NCI-H1436 (cell line): ENCODE results near the gene KCNAB1.
"Not testable (repeated sequence)": the region's sequence is repeated elsewhere in the genome, so short reads cannot be mapped to it uniquely, and the experiment has no call there.

Experiments
- DNase-seq: peaks from one replicate; lab custom pipeline; 2025; lab: John Stamatoyannopoulos, UW

KCNAB1 gene

GRCh38 chr3:156222381-156222780 is 102.0 kb downstream of the KCNAB1 start:
- DNase-seq, result not testable (repeated sequence)

DNA sequence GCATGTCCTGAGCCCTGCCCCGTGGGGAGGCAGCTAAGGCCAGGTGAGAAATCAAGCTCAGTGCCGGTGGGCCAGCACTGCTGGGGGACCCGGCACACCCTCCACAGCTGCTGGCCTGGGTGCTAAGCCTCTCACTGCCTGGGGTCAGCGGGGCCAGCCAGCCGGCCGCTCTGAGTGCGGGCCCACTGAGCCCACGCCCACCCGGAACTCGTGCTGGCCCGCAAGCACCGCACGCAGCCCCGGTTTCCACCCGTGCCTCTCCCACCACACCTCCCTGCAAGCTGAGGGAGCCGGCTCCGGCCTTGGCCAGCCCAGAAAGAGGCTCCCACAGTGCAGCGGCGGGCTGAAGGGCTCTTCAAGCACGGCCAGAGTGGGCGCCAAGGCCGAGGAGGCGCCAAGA is 103.7 kb downstream of the KCNAB1 start:
- DNase-seq, result not testable (repeated sequence)

DNA sequence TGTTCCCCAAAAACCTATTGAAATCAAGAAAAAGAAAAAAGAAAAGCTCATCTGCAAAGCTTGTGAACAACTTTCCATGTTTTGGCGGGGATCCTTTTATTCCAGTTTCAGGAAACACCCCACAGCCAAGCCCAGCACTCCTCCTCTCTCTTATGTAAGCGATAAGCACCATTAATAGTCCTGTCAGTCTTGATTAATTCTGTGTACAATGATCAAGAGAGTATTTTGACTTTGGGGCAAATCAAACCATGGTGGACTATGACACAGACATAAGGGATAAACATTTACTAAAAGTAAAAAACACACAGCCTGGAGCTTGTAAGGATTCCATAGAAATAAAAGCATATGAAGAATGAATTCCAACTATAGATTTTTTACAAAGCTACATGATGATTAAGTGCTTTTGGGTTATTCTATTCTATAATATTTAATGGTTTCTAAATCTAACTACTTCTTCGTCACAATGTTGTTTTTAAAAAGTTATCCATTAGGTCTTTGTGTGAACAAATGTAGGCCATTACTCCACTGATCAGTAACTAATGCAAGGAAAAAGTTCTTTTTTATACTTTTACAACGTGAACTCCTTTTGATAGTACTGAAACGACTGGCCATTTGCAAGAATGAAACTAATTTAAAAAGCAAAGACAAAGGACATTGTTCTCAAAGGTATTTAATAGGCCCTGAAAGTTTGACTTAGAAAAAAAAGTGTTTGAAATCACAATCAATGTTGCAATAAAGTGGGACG is 106.5 kb downstream of the KCNAB1 start:
- DNase-seq, result no peak

GRCh38 chr3:156227704-156228103 is 107.3 kb downstream of the KCNAB1 start:
- DNase-seq, result no peak

DNA sequence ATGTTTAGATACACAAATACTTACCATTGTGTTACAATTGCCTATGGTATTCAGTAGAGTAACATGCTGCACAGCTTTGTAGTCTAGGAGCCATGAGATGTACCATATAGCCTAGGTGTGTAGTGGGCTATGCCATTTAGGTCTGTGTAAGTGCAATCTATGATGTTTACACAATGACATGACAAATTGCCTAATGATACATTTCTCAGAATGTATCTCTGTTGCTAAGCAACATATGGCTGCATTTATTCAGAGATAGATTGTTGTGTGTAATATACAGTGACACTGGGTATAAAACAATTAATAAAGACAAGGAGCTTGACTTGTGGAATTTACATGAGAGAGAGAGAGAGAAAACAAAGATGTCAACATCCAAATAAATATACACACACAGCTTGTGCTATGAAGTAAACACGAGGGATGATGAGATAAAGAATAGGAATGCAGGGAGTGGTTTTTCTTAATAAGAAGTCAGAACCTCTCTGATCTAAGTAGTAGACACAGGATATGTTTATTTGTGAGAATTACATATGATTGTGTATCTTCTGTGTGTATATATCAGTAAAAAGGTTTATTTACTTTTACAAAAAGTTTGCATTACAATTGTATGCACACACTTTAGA is 110.0 kb downstream of the KCNAB1 start:
- no peak for DNase-seq

- DNase-seq, result not testable (repeated sequence)
These were observed 110.8 kb downstream of the KCNAB1 start for GRCh38 chr3:156231221-156231620.

DNA sequence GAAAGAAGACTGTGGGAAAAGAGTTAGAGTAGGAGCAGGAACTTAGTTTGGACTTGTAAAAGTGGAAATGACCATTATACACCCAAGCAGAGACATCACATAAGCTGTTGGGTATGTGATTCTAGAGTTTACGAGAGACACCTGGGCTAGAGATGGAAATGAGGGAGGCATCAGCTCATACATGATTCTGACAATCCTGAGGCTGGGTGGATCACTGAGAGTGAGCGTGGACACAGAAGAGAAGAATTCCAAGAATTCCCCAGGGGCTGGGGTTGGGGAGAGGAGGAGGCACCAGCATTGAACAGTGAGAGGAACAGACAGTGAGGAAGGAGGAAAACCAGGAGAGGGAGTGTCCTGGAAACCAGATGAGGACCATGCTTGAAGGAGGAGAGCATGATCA is 113.5 kb downstream of the KCNAB1 start:
- DNase-seq, result no peak

DNA sequence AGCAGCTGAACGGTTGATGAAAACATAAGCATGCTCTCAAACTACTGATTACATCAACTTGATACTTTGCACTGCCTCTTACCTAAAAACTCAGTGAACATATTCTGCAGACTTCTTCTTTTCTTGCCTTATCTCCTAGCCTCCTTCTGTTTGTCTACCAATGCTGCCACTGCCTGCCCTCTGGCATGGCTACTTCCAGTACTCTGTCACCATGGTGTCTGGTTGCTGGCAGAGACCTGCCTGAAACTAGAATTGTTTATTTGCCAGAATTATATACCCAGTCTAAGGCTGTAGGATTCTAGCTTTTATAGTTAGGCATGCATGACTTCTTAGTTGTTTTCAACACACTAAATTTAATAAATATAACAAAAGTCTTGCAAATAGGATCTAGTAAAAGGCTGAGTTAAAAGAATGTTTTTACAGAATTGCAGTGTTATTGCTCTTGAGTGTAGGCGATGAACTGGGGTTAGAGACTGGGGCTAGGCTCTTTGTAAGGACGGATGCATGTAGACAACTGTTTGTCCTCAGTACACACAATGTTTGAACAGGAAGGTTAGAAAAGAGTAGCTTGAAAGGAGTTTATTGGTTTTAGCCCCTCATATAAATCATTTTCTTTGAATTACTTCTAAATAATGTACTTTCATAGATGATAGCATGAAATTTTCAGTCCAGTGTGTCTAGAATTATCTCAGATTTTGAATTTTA is 116.3 kb downstream of the KCNAB1 start:
- no peak for DNase-seq

DNA sequence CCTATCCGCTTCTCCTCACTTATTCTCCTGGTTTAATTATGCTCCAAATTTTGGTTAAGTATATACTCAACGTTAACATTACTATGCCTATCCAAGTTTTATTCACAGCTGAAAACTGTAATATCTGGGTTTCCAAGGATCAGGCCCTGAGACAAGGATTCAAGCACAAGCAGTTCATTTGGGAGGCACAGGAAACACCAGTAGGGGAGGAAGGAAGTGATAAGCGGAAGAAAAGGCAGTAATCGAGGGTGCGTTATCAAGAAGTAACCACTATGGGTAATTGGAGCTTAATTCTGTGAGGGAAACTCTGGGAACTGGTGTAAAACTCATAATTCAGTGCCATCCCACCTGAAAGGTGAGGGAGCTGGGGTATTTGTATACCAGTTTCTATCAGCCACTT is 120.3 kb downstream of the KCNAB1 start:
- no peak for DNase-seq

DNA sequence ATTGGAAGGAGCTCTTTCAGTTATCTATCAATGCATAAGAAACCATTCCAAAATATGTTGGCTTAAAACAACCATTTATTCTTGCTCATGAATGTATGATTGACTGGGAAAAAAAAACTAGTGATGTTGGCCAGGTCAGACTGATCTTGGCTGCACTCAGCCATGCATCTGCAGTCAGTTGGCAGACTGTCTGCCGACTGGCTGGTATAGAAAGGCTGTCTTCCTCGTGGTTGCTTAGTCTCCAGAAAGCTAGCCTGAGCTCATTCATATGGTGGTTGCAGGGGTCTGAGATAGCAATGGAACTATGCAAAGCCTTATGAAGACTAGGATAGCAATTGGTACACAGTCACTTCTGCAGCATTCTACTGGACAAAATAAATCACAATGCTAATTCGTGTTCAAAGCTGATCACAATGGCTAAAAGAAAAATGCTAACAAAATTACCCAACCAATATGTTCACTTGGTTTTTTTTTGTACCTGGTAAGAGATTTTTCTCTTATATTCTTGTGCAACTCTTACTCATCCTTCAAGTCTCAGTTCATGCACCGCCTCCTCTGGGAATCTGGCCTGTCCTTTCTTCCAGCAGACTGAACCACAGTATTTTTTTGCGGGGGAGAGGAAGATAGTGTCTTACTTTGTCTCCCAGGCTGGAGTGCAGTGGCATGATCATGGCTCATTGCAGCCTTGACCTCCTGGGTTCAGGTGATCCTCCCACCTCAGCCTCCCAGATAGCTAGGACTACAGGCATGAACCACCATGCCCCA is 126.8 kb downstream of the KCNAB1 start:
- DNase-seq, result no peak

GRCh38 chr3:156250550-156250949 is 130.2 kb downstream of the KCNAB1 start:
- DNase-seq, result no peak

DNA sequence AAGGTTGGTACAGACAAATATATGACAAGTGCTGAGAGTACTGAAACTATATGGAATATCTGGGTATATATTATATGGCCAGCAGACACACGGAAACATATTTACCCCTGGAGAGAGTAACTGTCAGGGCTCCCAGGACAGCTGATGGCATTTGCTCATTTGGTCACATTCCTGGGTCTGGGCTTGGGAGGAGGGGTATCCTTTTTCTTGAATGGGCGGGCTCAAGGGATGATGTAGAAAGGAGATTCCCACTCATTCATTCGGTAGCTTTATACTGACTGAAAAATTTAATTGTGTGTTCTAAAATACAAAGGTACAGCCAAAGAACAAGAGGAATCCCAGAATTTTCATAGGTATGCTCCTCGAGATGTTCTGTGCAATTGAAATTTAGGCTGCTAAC is 131.0 kb downstream of the KCNAB1 start:
- no peak for DNase-seq

GRCh38 chr3:156252656-156253055 is 132.3 kb downstream of the KCNAB1 start:
- DNase-seq, result no peak

GRCh38 chr3:156253150-156253549 is 132.8 kb downstream of the KCNAB1 start:
- no peak for DNase-seq

- no peak for DNase-seq
These were observed 135.9 kb downstream of the KCNAB1 start for GRCh38 chr3:156256256-156256655.

DNA sequence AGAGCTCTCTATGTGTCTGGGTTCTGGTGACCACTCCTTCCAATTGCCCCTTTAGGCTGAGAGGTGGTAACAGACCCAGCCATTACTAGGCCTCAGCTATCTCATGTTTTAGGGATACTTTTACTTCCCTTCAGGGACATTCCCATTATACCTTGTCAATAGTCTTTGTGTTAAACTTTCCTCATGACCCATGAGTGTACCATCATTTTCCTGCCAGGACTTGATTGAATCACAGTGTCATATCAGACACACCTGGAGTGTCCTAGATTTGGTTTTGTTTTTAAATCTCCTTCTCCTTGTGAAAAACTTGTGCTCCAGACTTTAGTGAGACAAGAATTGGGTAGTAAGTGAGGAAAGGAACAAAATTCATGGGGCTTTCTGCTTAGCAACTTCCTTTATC is 136.6 kb downstream of the KCNAB1 start:
- DNase-seq, result no peak

GRCh38 chr3:156258301-156258700 is 137.9 kb downstream of the KCNAB1 start:
- DNase-seq, result no peak

DNA sequence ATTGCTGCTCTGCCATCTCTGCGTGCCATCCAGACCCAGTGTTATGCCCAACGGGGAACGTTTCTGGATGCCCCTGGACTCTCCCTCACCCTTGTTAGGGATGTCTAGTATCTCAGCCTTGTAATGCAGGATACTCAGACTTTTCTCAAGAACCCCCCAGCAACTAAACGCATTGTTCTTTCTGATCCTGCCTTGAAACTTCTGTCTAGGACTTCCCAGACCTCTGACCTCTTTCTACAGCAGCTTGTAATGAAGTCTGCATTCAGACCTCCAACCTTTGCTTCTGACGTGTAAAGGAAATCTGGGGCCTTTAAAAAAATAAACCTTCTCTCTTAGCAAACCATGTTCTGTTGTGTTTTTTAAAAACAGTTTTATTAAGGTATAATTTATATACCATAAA is 139.5 kb downstream of the KCNAB1 start:
- DNase-seq, result no peak

DNA sequence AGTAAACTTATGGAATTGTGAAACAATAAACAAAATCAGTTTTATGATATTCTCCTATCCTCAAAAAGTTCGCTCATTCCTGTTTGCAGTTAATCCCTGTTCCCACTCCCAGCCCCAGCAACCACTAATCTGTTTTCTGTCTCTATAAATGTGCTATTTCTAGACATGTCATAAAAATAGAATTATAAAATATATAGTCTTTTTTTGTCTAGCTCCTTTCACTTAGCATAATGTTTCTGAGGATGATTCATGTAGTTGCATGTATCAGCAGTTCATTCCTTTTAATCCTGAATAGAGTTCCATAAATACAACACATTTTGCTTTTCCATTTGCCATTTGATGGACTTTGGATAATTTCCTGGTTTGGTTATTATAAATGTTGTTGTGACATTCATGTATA is 140.0 kb downstream of the KCNAB1 start:
- no peak for DNase-seq

DNA sequence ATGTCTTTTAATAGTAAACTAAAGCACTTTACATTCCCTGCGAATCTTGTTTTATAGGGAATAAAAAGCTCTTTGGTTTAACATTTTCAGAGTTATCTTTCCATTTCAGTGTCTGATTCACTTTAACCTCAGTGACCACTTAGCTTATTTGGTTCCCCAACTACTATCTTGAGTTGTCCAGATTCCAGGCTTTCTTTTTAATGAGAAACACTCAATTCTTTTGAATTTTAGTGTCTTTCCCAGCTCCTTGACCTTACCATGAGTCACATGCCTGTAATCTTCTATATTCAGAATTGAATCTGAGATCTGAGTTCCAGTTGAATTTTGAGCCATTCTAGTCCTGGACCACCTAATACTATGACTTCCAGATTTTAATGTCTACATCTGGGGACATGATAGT is 144.4 kb downstream of the KCNAB1 start:
- no peak for DNase-seq

GRCh38 chr3:156271508-156271907 is 151.1 kb downstream of the KCNAB1 start:
- no peak for DNase-seq

GRCh38 chr3:156271995-156272719 is 151.8 kb downstream of the KCNAB1 start:
- no peak for DNase-seq
